Activated T-helper 1 cell treated with anti-CD3 and anti-CD28 coated beads, Interleukin-12 subunit alpha, Interleukin-12 subunit beta, Interleukin-2, Interleukin-4 antibody, amounts not matched to agents 30 ng/mL and 10 ng/mL and 1 ng/mL, durations not matched to agents 14 hours and 24 hours and 36 hours (primary cell): ENCODE measurements around the gene AKT3. TPM values are rescaled to one million over a fixed set of nuclear protein-coding genes. Genes with fewer than 3 reads are reported as not detected.
A peak's percentile ranks its signal among the peaks of the same experiment; 100 is the strongest.

Experiments used
- DNase-seq: peaks from one replicate; pipeline ENCODE4 v3.0.0; 2021; ENCODE audit warnings: low spot score
- H3K27ac Mint-ChIP-seq: one replicate; pipeline ENCODE4 v1.8.0; 2021; ENCODE audit warnings: mild to moderate bottlenecking, mixed read lengths
- H3K27me3 Mint-ChIP-seq: one replicate; pipeline ENCODE4 v1.8.0; 2022; ENCODE audit warnings: mild to moderate bottlenecking, moderate library complexity, mixed read lengths; ENCODE audit not compliant: insufficient read depth
- H3K36me3 Mint-ChIP-seq: one replicate; pipeline ENCODE4 v1.8.0; 2021; ENCODE audit warnings: low read depth, mixed read lengths
- H3K4me1 Mint-ChIP-seq: one replicate; pipeline ENCODE4 v1.8.0; 2021; ENCODE audit warnings: low read depth, mixed read lengths
- H3K4me3 Mint-ChIP-seq: one replicate; pipeline ENCODE4 v1.8.0; 2021; ENCODE audit warnings: mild to moderate bottlenecking, moderate library complexity, mixed read lengths
- H3K9me3 Mint-ChIP-seq: one replicate; pipeline ENCODE4 v1.8.0; 2021; ENCODE audit warnings: mixed read lengths
- intact Hi-C: fragments of 100-400 bp; cut with micrococcal nuclease; formaldehyde crosslinking; loops from one replicate; pipeline ENCODE4 v1.15.1; 2024
- total RNA-seq: library from RNA; stranded (reverse); gene quantifications from 2 replicates; pipeline ENCODE4 v1.2.3, GENCODE V29; 2022

Gene AKT3
- total RNA-seq, 1 donor from 2014 or later = 40.1 TPM

DNA sequence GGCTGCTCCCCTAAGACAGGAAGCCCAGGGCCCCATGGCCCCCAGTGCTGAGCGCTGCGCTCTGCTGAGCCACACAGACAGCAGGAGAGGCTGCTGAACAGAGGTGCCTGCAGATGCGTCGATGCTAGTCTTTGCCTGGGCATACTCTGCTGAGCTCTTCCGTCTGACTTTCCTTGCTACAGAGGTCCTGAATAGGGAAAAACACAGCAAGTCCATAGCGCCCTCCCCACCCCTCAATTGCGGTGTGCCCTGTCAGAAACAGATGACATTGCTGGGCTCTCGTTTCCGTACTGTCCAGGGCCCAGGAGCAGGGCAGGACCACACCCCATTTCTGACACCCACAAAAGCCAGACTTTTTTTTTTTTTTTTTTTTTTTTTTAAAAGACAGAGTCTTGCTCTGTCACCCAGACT is 341.7 kb downstream of the AKT3 start:
- DNase-seq = no peak
- peaks cover 1% of the 10 kb centered on the region for H3K27me3 Mint-ChIP-seq
- intact Hi-C loops = no loop called here
- H3K4me3 Mint-ChIP-seq = no peak overlapping the region
- no peaks in the 10 kb centered on the region for H3K4me1 Mint-ChIP-seq
- H3K27ac Mint-ChIP-seq = peak overlapping the region; percentile 50
- H3K9me3 Mint-ChIP-seq = no peaks in the 10 kb centered on the region
- H3K36me3 Mint-ChIP-seq = peaks cover 7% of the 10 kb centered on the region

DNA sequence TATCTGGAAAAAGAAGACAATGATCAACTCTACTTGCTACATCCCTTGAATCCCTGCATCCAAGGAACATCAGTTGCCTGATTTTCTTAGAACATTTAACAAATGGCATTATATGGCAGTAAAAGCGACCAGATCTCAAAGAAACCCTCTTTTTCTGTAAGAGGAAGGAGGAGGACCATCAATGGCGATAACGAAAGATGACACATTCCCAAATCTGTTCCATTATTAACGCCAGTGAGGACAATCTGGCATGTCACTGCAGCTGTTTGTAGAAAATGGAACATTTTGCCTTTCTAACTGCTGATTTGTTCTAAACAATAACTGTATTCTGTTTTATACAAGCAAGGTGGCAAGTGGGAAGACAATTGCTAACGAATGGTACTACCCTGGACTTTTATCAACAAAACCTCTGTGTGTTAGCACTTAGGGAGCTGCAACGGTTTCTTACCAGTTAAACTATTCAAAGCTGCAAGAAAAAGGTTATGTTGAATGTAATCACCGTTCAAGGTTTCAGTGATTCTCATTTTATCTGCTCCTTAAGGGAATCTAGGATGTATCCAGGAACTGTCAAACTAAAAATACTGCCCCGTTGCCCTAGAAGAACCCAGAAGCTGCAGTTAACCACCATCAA is 342.3 kb downstream of the AKT3 start:
- Mint-ChIP-seq H3K27ac (no peak overlapping the region), H3K9me3 (no peaks in the 10 kb centered on the region), H3K4me1 (no peaks in the 10 kb centered on the region), H3K4me3 (no peak overlapping the region), H3K27me3 (peaks cover 1% of the 10 kb centered on the region), H3K36me3 (peaks cover 8% of the 10 kb centered on the region)
- intact Hi-C loops = no loop called here
- DNase-seq = no peak

DNA sequence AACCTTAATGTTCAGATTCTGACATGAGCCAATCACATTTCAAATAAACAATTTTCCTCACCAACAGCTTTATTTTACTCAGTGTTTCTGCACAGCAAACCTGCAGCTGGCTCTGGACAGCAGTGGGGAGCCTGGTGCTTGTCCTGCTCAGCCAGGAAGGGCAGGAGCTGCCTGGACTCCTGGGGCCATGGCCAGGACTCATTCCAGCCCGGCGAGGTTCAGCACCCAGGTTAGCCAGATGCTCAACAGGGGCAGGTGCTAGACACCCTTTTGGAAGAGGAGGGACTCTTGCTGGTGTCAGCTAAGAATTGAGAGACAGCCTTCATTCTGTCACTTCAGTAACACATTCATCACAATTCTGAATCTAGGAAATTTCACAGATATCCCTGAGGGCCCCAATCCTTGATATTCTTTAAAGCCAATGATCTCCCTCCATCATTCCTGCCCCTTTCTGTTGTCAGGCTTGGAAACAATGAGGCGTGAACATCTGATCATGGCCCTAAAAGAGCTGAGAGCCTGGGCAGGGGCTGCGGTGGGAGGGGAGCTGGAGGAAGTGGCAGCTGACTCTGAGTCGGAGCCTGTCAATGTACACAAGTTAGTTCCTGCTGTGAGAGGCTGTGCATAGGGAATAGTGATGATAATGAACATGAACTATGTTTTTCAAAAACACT is 342.9 kb downstream of the AKT3 start:
- intact Hi-C loops = no loop called here
- no peak for DNase-seq

DNA sequence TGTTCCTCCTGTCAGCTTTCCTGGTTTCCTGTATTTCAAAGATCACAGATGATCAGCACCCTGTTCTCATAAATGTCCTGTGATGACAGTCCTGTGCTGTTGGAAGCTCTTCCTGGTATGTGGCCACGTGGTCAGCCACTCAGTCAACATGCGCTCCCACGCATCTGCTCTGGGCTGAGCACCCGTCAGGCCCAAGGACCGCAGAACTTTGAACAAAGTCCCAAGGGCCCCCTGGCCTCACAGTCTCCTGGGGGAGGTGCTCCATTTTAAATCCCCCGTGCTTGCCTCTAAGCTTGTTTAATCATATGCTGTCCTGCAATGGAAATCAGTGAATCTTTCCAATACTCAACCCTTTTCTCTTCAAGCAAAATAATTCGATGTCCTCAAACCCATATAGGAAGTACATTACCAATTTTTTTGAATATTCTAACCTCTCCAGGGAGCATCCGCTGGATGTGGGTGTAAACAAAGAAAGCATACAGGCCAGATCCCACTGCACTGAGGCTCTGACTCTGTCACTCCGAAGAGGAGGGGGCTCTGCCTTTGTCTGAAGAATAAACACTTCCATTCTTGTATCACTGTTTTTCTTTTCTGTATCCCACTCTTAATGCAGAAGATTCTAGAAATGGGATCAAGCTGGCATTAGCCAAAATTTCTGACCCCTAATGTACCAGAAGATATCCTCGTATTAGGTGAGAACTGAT is 343.9 kb downstream of the AKT3 start:
- H3K4me1 Mint-ChIP-seq = no peaks in the 10 kb centered on the region
- H3K9me3 Mint-ChIP-seq = no peaks in the 10 kb centered on the region
- H3K27me3 Mint-ChIP-seq = peaks cover 1% of the 10 kb centered on the region
- intact Hi-C loops = no loop called here
- H3K27ac Mint-ChIP-seq = no peak overlapping the region
- DNase-seq = no peak
- peaks cover 6% of the 10 kb centered on the region for H3K36me3 Mint-ChIP-seq
- no peak overlapping the region for H3K4me3 Mint-ChIP-seq

More for the DNA sequence above, 342.9 kb downstream of the AKT3 start:
- H3K4me3 Mint-ChIP-seq = no peak overlapping the region
- H3K4me1 Mint-ChIP-seq = no peaks in the 10 kb centered on the region
- H3K36me3 Mint-ChIP-seq = peaks cover 8% of the 10 kb centered on the region
- no peaks in the 10 kb centered on the region for H3K9me3 Mint-ChIP-seq
- no peak overlapping the region for H3K27ac Mint-ChIP-seq
- H3K27me3 Mint-ChIP-seq = peaks cover 1% of the 10 kb centered on the region

DNA sequence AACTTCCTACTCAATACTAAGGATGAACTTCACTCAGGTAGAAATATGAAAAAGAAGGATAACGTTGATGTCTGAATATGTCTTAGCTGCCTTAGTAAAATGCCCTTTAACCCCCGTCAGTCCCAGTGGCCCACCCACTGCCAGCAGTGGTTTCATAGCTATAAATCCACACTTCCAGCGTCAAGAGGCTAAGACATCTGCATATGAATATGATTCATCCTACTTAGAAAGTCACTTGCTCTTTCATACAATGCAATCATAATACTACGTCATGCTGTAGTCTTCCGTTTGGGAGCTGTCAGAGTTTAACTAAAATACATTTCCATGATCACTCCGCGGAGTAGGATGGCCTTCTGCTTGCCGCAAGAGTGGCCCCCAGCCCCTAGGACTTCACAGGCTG is 346.9 kb downstream of the AKT3 start:
- peaks cover 6% of the 10 kb centered on the region for H3K36me3 Mint-ChIP-seq
- no peaks in the 10 kb centered on the region for H3K4me1 Mint-ChIP-seq
- H3K4me3 Mint-ChIP-seq = no peak overlapping the region
- H3K27ac Mint-ChIP-seq = no peak overlapping the region
- no peaks in the 10 kb centered on the region for H3K9me3 Mint-ChIP-seq
- intact Hi-C loops = no loop called here
- DNase-seq = no peak
- no peaks in the 10 kb centered on the region for H3K27me3 Mint-ChIP-seq

DNA sequence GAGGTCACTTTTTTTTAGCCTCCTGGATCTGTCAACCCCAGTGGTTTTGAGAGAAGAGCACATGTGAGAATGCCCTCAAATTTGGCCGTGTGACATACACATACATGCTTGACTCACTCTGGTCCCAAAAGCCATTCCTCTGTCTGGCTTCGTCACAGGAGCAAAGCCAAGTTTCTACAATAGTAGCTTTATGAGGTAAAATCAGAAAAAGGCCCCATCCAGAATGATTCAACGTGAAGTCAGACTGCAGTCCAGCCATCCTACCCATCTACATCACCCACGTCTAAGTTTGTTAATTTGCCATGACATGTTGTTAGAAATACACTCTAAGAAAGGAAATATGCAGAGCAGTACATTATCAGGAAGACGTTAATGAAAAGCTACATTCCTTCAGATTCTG is 349.0 kb downstream of the AKT3 start:
- intact Hi-C loops = no loop called here
- H3K27ac Mint-ChIP-seq = no peak overlapping the region
- peaks cover 6% of the 10 kb centered on the region for H3K36me3 Mint-ChIP-seq
- no peaks in the 10 kb centered on the region for H3K9me3 Mint-ChIP-seq
- no peaks in the 10 kb centered on the region for H3K27me3 Mint-ChIP-seq
- no peaks in the 10 kb centered on the region for H3K4me1 Mint-ChIP-seq
- no peak overlapping the region for H3K4me3 Mint-ChIP-seq
- DNase-seq = no peak

DNA sequence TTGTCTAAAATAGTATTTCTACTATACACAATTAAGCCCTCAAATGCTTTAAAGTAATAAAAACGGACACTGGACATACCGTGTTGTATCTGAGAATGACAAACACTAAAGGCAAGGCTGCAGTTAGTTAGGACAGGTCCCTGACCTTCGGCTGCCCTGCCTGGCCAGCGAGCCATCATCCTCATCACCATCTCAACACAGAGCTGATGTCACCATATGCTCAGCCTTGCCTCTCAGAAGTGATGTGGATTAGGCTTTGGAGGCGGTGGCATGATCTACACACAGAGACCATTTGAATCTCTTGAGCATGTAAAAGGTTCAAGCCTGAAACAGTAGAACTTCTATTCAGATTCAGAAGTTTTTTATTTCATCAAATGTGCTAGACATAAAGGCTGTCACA is 349.5 kb downstream of the AKT3 start:
- intact Hi-C loops = no loop called here
- Mint-ChIP-seq H3K27ac (no peak overlapping the region), H3K27me3 (no peaks in the 10 kb centered on the region)

DNA sequence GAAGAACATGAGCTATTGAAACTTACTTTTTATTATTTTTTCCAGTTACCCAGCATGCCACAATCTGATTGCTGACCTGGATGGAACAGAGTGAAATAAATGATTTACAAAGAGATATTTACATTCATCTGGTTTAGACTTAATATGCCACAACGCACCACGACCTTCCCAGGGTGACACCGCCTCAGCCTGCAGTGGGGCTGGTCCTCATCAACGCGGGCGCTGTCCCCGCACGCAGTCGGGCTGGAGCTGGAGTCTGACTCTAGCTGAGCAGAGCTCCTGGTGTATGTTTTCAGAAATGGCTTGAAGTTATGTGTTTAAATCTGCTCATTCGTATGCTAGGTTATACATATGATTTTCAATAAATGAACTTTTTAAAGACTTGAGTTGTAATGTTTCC is 350.3 kb downstream of the AKT3 start:
- Mint-ChIP-seq H3K27ac (no peak overlapping the region), H3K9me3 (no peaks in the 10 kb centered on the region), H3K27me3 (no peaks in the 10 kb centered on the region), H3K4me1 (no peaks in the 10 kb centered on the region), H3K36me3 (peaks cover 6% of the 10 kb centered on the region), H3K4me3 (no peak overlapping the region)
- intact Hi-C loops = no loop called here
- no peak for DNase-seq

More for the DNA sequence above, 349.5 kb downstream of the AKT3 start:
- no peaks in the 10 kb centered on the region for H3K9me3 Mint-ChIP-seq
- H3K36me3 Mint-ChIP-seq = peaks cover 6% of the 10 kb centered on the region
- H3K4me3 Mint-ChIP-seq = no peak overlapping the region
- H3K4me1 Mint-ChIP-seq = no peaks in the 10 kb centered on the region
- no peak for DNase-seq

DNA sequence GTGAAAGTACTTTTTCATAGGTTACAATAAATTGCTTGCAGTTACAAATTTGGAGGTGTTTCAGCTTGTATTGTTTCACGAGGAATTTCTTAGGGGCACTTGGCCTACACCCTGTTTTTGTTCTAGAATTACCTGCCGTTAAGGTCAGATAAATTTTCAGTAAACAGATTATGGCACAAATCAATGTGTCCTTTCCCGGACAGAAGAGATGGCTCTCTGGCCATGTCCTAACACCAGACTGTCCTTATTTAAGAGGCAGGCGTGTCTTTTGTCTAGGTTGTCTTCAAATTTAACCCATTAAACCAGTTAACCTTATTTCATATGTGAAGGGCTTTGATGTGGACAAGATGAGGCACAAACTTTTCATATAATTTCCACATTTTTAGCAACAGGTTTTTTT is 350.8 kb downstream of the AKT3 start:
- Mint-ChIP-seq H3K4me3 (no peak overlapping the region), H3K4me1 (no peaks in the 10 kb centered on the region)

DNA sequence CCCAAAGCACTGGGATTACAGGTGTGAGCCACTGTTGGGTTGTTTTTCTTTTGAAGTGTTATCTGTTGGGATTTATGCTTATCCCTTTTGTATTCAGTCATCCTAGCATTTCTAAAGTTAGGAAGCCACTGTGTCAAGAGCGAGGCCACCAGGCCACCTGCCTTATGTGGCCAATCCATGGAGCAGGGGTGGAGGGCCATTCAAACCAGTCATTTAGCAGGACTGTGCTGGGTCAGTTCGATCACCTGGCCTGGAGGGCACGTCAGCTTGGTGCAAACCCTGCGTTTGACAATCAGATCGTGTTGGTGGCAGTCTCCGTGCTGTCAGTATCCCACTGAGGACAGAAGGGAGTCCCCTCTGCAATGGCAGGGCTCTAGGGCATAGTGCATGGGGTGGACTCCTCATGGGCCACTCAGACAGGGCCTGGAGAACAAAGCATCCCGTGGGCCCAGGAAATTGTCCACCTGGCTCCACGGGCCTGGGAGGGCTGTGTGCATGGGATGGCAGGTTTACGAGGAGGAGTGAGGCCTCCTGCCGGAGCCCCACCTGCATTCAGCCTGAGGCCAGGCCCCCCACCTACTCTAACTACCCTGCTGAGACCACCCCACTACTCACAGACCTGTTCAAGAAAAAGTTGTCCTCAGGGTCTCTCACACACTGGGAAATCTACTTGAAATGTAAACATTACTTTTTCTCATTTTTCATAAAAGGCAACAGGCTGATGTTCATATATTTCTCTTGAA is 351.9 kb downstream of the AKT3 start:
- peaks cover 2% of the 10 kb centered on the region for H3K36me3 Mint-ChIP-seq
- H3K27ac Mint-ChIP-seq = no peak overlapping the region
- H3K4me1 Mint-ChIP-seq = no peaks in the 10 kb centered on the region
- no peak overlapping the region for H3K4me3 Mint-ChIP-seq
- no peaks in the 10 kb centered on the region for H3K9me3 Mint-ChIP-seq
- no peaks in the 10 kb centered on the region for H3K27me3 Mint-ChIP-seq
- no peak for DNase-seq
- intact Hi-C loops = no loop called here

More for the DNA sequence above, 350.8 kb downstream of the AKT3 start:
- peaks cover 6% of the 10 kb centered on the region for H3K36me3 Mint-ChIP-seq
- H3K9me3 Mint-ChIP-seq = no peaks in the 10 kb centered on the region
- H3K27ac Mint-ChIP-seq = no peak overlapping the region
- no peak for DNase-seq
- no peaks in the 10 kb centered on the region for H3K27me3 Mint-ChIP-seq
- intact Hi-C loops = no loop called here

DNA sequence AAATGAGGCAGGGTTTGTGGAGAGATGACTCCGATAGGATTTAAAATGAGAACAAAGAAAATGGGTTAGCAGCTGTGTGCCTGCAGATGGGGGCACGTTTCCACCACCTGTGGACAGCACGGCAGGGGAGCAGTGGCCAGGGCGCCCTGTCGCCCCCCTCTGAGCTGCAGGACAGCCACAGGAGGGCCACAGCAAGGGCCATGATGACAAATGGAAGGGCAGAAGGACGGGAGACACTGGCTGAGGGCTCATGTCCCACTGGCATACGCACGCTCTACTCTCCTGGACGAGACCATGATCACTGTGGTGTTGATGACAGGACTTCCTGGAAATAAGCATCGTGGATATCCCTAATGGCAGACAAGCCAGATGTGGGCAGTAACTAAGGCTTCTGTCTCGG is 353.2 kb downstream of the AKT3 start:
- Mint-ChIP-seq H3K9me3 (no peaks in the 10 kb centered on the region), H3K27me3 (no peaks in the 10 kb centered on the region), H3K27ac (no peak overlapping the region), H3K36me3 (peaks cover 2% of the 10 kb centered on the region), H3K4me3 (no peak overlapping the region), H3K4me1 (no peaks in the 10 kb centered on the region)
- intact Hi-C loops = no loop called here
- DNase-seq = no peak

DNA sequence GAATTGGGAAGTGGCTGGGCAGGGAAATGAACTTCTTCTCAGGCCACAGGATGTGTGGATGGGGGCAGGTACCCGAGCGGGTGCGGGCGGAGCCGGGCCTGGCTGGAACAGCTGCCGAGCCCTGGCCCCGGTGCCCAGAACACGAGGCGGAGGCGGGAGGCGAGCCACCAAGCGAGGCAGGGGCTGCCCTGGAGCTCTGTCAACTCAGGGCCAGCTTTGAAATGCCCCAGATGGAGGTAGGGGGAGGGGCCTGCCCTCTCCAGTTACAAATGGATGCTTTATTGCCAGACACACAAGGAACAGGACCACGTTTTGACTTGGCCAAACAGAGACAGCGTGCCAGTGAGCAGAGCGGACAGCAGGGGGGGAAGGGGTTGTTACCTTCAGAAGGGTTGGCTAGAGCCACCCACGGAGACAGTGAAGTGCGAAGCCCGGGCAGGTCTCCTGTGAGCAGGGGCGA is 353.8 kb downstream of the AKT3 start:
- Mint-ChIP-seq H3K4me1 (no peaks in the 10 kb centered on the region), H3K4me3 (no peak overlapping the region), H3K9me3 (no peaks in the 10 kb centered on the region), H3K36me3 (peaks cover 2% of the 10 kb centered on the region), H3K27ac (no peak overlapping the region), H3K27me3 (no peaks in the 10 kb centered on the region)
- DNase-seq = no peak
- intact Hi-C loops = no loop called here
